HG03196 (cell line): ENCODE results near the gene CGAS.
"Not testable (repeated sequence)": the region's sequence is repeated elsewhere in the genome, so short reads cannot be mapped to it uniquely, and the experiment has no call there.

Source experiments
- ATAC-seq: cut with Tn5 transposase; IDR thresholded peaks from one replicate; pipeline ENCODE4 v1.9.1; 2021; ENCODE audit not compliant: unreplicated experiment

Gene CGAS

GRCh38 chr6:73452107-73452461 lies at the start of gene CGAS:
Gene CGAS, minus strand, starts transcription at chr6:73452297. Its CDS starts 116 bp downstream, at chr6:73452181.
- peak; percentile 76 for ATAC-seq

- no peak for ATAC-seq
Measured at GRCh38 chr6:73497915-73498314, 45.8 kb upstream of the CGAS start.

GRCh38 chr6:73491377-73491776 lies 39.3 kb upstream of the CGAS start:
- no peak for ATAC-seq

- no peak for ATAC-seq
Measured at GRCh38 chr6:73487473-73487872, 35.4 kb upstream of the CGAS start.

- no peak for ATAC-seq
Measured at GRCh38 chr6:73484438-73484837, 32.3 kb upstream of the CGAS start.

GRCh38 chr6:73481969-73482368 lies 29.9 kb upstream of the CGAS start:
- no peak for ATAC-seq

- no peak for ATAC-seq
Measured at GRCh38 chr6:73477407-73477806, 25.3 kb upstream of the CGAS start.

GRCh38 chr6:73476723-73477122 lies 24.6 kb upstream of the CGAS start:
- ATAC-seq, result no peak

- peak; percentile 94 for ATAC-seq
Measured at GRCh38 chr6:73471686-73472290, 19.7 kb upstream of the CGAS start.

- ATAC-seq, result peak; percentile 92
Measured at GRCh38 chr6:73461537-73462350, 9.6 kb upstream of the CGAS start, which contains the start of gene MTO1. Gene MTO1, plus strand, starts transcription at chr6:73461737. Its CDS starts 118 bp downstream, at chr6:73461855.

- no peak for ATAC-seq
Measured at GRCh38 chr6:73460056-73460455, 8.0 kb upstream of the CGAS start.

GRCh38 chr6:73459474-73459873 lies 7.4 kb upstream of the CGAS start:
- not testable (repeated sequence) for ATAC-seq

- ATAC-seq, result no peak
Measured at GRCh38 chr6:73455865-73456629, 4.0 kb upstream of the CGAS start.

GRCh38 chr6:73451223-73452106 lies 632 bp downstream of the CGAS start:
- ATAC-seq, result peak; percentile 59

- ATAC-seq, result no peak
Measured at GRCh38 chr6:73443555-73443954, 8.5 kb downstream of the CGAS start.

- no peak for ATAC-seq
Measured at GRCh38 chr6:73435236-73435635, 16.9 kb downstream of the CGAS start.

- ATAC-seq, result no peak
Measured at GRCh38 chr6:73421534-73421933, 30.6 kb downstream of the CGAS start.

- ATAC-seq, result no peak
Measured at GRCh38 chr6:73418081-73418741, 33.9 kb downstream of the CGAS start.

- no peak for ATAC-seq
Measured at GRCh38 chr6:73413102-73413501, 39.0 kb downstream of the CGAS start.

- no peak for ATAC-seq
Measured at GRCh38 chr6:73409395-73409794, 42.7 kb downstream of the CGAS start.
